Gastrocnemius medialis (tissue), 4 donors: Measurements from ENCODE around the gene AGAP1. TPM values are rescaled to one million over a fixed set of nuclear protein-coding genes. Genes with fewer than 3 reads are reported as not detected.

Experiments
- ATAC-seq, 2 donors: fragments of 150-250 bp; one replicate each; pipeline ENCODE4 v1.9.1; 2016
- DNase-seq, 2 donors: peaks; one replicate each; pipeline ENCODE4 v3.0.0-alpha.2; 2019
- H3K27ac ChIP-seq, 4 donors: fragments of 200-600 bp; sonication (generic); 1 replicate in 1 of 4; 2 replicates in 3 of 4; pipeline ENCODE4 v1.5.1; 2016 to 2018; ENCODE audit warnings: mild to moderate bottlenecking in 2 of 4, moderate library complexity in 1 of 4
- H3K27me3 ChIP-seq, 3 donors: fragments of 200-600 bp; sonication (generic) in 2 of 3; 1 replicate in 1 of 3; 2 replicates in 2 of 3; pipeline versions ENCODE4 v1.5.1 to v1.6.0; 2016 to 2019; ENCODE audit warnings: mild to moderate bottlenecking in 1 of 3, moderate library complexity in 1 of 3
- H3K36me3 ChIP-seq, 2 donors: fragments of 200-600 bp; sonication (generic) in 1 of 2; one replicate each; pipeline ENCODE4 v1.5.1; 2017 to 2018
- H3K4me1 ChIP-seq, 2 donors: fragments of 200-600 bp; sonication (generic) in 1 of 2; one replicate each; pipeline ENCODE4 v1.5.1; 2016 to 2017; ENCODE audit warnings: mild to moderate bottlenecking in 2 of 2
- H3K4me3 ChIP-seq, 4 donors: fragments of 200-600 bp; sonication (generic) in 3 of 4; 1 replicate in 1 of 4; 2 replicates in 3 of 4; pipeline ENCODE4 v1.5.1; 2016 to 2019; ENCODE audit warnings: mild to moderate bottlenecking in 2 of 4
- H3K9me3 ChIP-seq, 3 donors: fragments of 200-600 bp; sonication (generic) in 2 of 3; 1 replicate in 1 of 3; 2 replicates in 2 of 3; pipeline ENCODE4 v1.5.1; 2016 to 2019
- CTCF ChIP-seq, 5 experiments: fragments of 450-650 bp in 3 of 5; fragments of 200-600 bp in 2 of 5; sonication (generic) in 2 of 5; IDR thresholded peaks in 4 of 5; conservative IDR thresholded peaks in 1 of 5; 1 replicate in 4 of 5; 2 replicates in 1 of 5; pipeline ENCODE4 v1.5.1; 2016 to 2019; ENCODE audit warnings: antibody characterized with exemption in 5 of 5, mild to moderate bottlenecking in 3 of 5, moderate library complexity in 3 of 5
- POLR2A ChIP-seq, 2 donors: fragments of 450-650 bp; IDR thresholded peaks; one replicate each; pipeline ENCODE4 v1.6.1; 2017; ENCODE audit warnings: antibody characterized with exemption in 2 of 2, mild to moderate bottlenecking in 2 of 2, moderate library complexity in 2 of 2
- in situ Hi-C, 4 donors: fragments of 200-750 bp; cut with MboI; loops; one replicate each; pipeline versions ENCODE4 v1.15.0 to v1.8.0; 2017; ENCODE audit warnings: low sequenced_read_pairs in 4 of 4
- intact Hi-C: fragments of 100-400 bp; cut with DNase I; formaldehyde crosslinking; loops from one replicate; pipeline ENCODE4 v1.15.1; 2023; ENCODE audit warnings: low total_unique reads
- total RNA-seq, 4 donors: library from RNA; depleted of rRNA; stranded (reverse); fragments of >200 nt; gene quantifications; one replicate each; pipeline versions ENCODE4 v1.1.0 to v1.2.3, GENCODE V29; 2016

Gene AGAP1
- total RNA-seq, 4 donors from 2014 or later, result 8.5 to 26.8 (median 14.4) TPM

GRCh38 chr2:236112466-236112865, 618.6 kb downstream of the AGAP1 start:
- intact Hi-C loops, result no loop called here
- no peak for ATAC-seq
- in situ Hi-C loops, result no loop called here
- no peak for DNase-seq
- Histone ChIP-seq H3K9me3 (no peaks in the 10 kb centered on the region), H3K4me3 (no peak overlapping the region), H3K27ac (no peak overlapping the region), H3K4me1 (no peaks in the 10 kb centered on the region), H3K36me3 (no peaks in the 10 kb centered on the region), H3K27me3 (no peaks in the 10 kb centered on the region)
- TF ChIP-seq CTCF (IDR thresholded peaks at IDR 0.05 in 4 of 5, conservative IDR thresholded peaks at IDR 0.05 in 1 of 5) (no peak), POLR2A (IDR thresholded peaks at IDR 0.05) (no peak)

- intact Hi-C loops, result no loop called here
Observed at GRCh38 chr2:236113425-236113824, 619.6 kb downstream of the AGAP1 start.

GRCh38 chr2:236113948-236114347, 620.1 kb downstream of the AGAP1 start:
- no peaks in the 10 kb centered on the region for H3K36me3 ChIP-seq
- no peak overlapping the region for H3K27ac ChIP-seq
- H3K4me3 ChIP-seq, result no peak overlapping the region
- DNase-seq (no peak), ATAC-seq (no peak)
- H3K9me3 ChIP-seq, result no peaks in the 10 kb centered on the region
- TF ChIP-seq CTCF (IDR thresholded peaks at IDR 0.05 in 4 of 5, conservative IDR thresholded peaks at IDR 0.05 in 1 of 5) (no peak), POLR2A (IDR thresholded peaks at IDR 0.05) (no peak)
- H3K27me3 ChIP-seq, result no peaks in the 10 kb centered on the region
- H3K4me1 ChIP-seq, result no peaks in the 10 kb centered on the region
- intact Hi-C loops (no loop called here), in situ Hi-C loops (no loop called here)

More at GRCh38 chr2:236113425-236113824, 619.6 kb downstream of the AGAP1 start:
- DNase-seq (no peak), ATAC-seq (no peak)
- Histone ChIP-seq H3K27ac (no peak overlapping the region), H3K27me3 (no peaks in the 10 kb centered on the region), H3K4me3 (no peak overlapping the region), H3K9me3 (no peaks in the 10 kb centered on the region), H3K36me3 (no peaks in the 10 kb centered on the region), H3K4me1 (no peaks in the 10 kb centered on the region)
- in situ Hi-C loops, result no loop called here
- no peak for TF ChIP-seq POLR2A (IDR thresholded peaks at IDR 0.05)
- TF ChIP-seq CTCF (IDR thresholded peaks at IDR 0.05 in 4 of 5, conservative IDR thresholded peaks at IDR 0.05 in 1 of 5), result no peak

GRCh38 chr2:236114959-236115358, 621.1 kb downstream of the AGAP1 start:
- DNase-seq (no peak), ATAC-seq (no peak)
- Histone ChIP-seq H3K36me3 (no peaks in the 10 kb centered on the region), H3K4me1 (no peaks in the 10 kb centered on the region), H3K27me3 (no peaks in the 10 kb centered on the region), H3K27ac (no peak overlapping the region), H3K9me3 (no peaks in the 10 kb centered on the region), H3K4me3 (no peak overlapping the region)
- TF ChIP-seq POLR2A (IDR thresholded peaks at IDR 0.05) (no peak), CTCF (IDR thresholded peaks at IDR 0.05 in 4 of 5, conservative IDR thresholded peaks at IDR 0.05 in 1 of 5) (no peak)
- intact Hi-C loops (no loop called here), in situ Hi-C loops (no loop called here)

GRCh38 chr2:236117401-236117800, 623.6 kb downstream of the AGAP1 start:
- Histone ChIP-seq H3K4me3 (no peak overlapping the region), H3K27ac (no peak overlapping the region), H3K27me3 (no peaks in the 10 kb centered on the region), H3K36me3 (no peaks in the 10 kb centered on the region), H3K4me1 (no peaks in the 10 kb centered on the region), H3K9me3 (no peaks in the 10 kb centered on the region)
- DNase-seq, result no peak
- intact Hi-C loops, result no loop called here
- no peak for ATAC-seq
- no peak for TF ChIP-seq CTCF (IDR thresholded peaks at IDR 0.05 in 4 of 5, conservative IDR thresholded peaks at IDR 0.05 in 1 of 5)
- in situ Hi-C loops, result no loop called here
